Keratinocyte (primary cell): ENCODE results near the gene BHLHA9. TPM values are rescaled to one million over a fixed set of nuclear protein-coding genes. Genes with fewer than 3 reads are reported as not detected.

ENCODE experiments used
- DNase-seq: peaks from one replicate; pipeline ENCODE4 v3.0.0-alpha.2; 2011; ENCODE audit warnings: low read depth, missing footprints, low spot score
- FAIRE-seq: peaks from 2 replicates; lab custom pipeline; 2011; peaks lifted over from hg19 to GRCh38; lab: Jason Lieb, UNC
- H2AFZ ChIP-seq: 2 replicates; pipeline ENCODE4 v1.6.0; 2012; ENCODE audit warnings: low read length, control low read depth, inconsistent platforms; ENCODE audit not compliant: control insufficient read depth
- H3K27ac ChIP-seq: 2 replicates; pipeline ENCODE4 v1.5.1; 2011; ENCODE audit warnings: low read length; ENCODE audit not compliant: control insufficient read depth, insufficient read depth
- H3K27me3 ChIP-seq: 3 replicates; pipeline ENCODE4 v1.6.0; 2011; ENCODE audit warnings: low read length; ENCODE audit not compliant: control insufficient read depth, insufficient read depth; ENCODE audit errors: extremely low read depth
- H3K36me3 ChIP-seq, 2 experiments: 2 replicates in 1 of 2; 3 replicates in 1 of 2; pipeline ENCODE4 v1.5.1; 2011; ENCODE audit warnings: low read length in 2 of 2, mild to moderate bottlenecking in 1 of 2; ENCODE audit not compliant: control insufficient read depth in 2 of 2, insufficient read depth in 2 of 2; ENCODE audit errors: extremely low read depth in 1 of 2
- H3K4me1 ChIP-seq: 3 replicates; pipeline ENCODE4 v1.5.1; 2011; ENCODE audit warnings: low read length; ENCODE audit not compliant: control insufficient read depth, insufficient read depth; ENCODE audit errors: extremely low read depth
- H3K4me2 ChIP-seq: 3 replicates; pipeline ENCODE4 v1.6.0; 2011; ENCODE audit warnings: low read depth, low read length; ENCODE audit not compliant: control insufficient read depth, insufficient read depth; ENCODE audit errors: extremely low read depth
- H3K4me3 ChIP-seq, 3 experiments: fragments of 200-600 bp in 1 of 3; sonication (generic) in 1 of 3; 2 replicates in 2 of 3; 3 replicates in 1 of 3; pipeline ENCODE4 v1.5.1; 2011 to 2016; ENCODE audit warnings: low read length in 3 of 3, mild to moderate bottlenecking in 3 of 3, control low read depth in 2 of 3, inconsistent platforms in 1 of 3, low read depth in 1 of 3, mixed read lengths in 1 of 3, mixed run types in 1 of 3, moderate library complexity in 1 of 3; ENCODE audit not compliant: control insufficient read depth in 2 of 3, insufficient read depth in 2 of 3; ENCODE audit errors: extremely low read depth in 1 of 3
- H3K79me2 ChIP-seq: 2 replicates; pipeline ENCODE4 v1.6.0; 2012; ENCODE audit warnings: low read length; ENCODE audit not compliant: control insufficient read depth, insufficient read depth
- H3K9ac ChIP-seq: 3 replicates; pipeline ENCODE4 v1.6.0; 2011; ENCODE audit warnings: low read length; ENCODE audit not compliant: control insufficient read depth, insufficient read depth; ENCODE audit errors: extremely low read depth
- H3K9me1 ChIP-seq: 3 replicates; pipeline ENCODE4 v1.6.0; 2011; ENCODE audit warnings: low read length; ENCODE audit not compliant: control insufficient read depth, insufficient read depth; ENCODE audit errors: extremely low read depth
- H3K9me3 ChIP-seq: 2 replicates; pipeline ENCODE4 v1.5.1; 2012; ENCODE audit warnings: low read depth, low read length; ENCODE audit not compliant: control insufficient read depth
- H4K20me1 ChIP-seq: 3 replicates; pipeline ENCODE4 v1.6.0; 2011; ENCODE audit warnings: low read length; ENCODE audit not compliant: control insufficient read depth, insufficient read depth; ENCODE audit errors: extremely low read depth
- CTCF ChIP-seq, 3 experiments: IDR thresholded peaks in 1 of 3; conservative IDR thresholded peaks in 1 of 3; optimal IDR thresholded peaks in 1 of 3; 2 replicates in 2 of 3; 3 replicates in 1 of 3; pipeline versions ENCODE3 to v1.5.1; 2011; ENCODE audit warnings: low read length in 3 of 3, mild to moderate bottlenecking in 3 of 3, moderate library complexity in 2 of 3, control low read depth in 1 of 3, inconsistent platforms in 1 of 3; ENCODE audit not compliant: insufficient read depth in 2 of 3; ENCODE audit errors: extremely low read depth in 1 of 3
- EZH2 ChIP-seq: IDR thresholded peaks from one replicate; pipeline ENCODE4 v1.6.1; 2012; ENCODE audit warnings: inconsistent platforms, mild to moderate bottlenecking, low read length, moderate library complexity
- dilution Hi-C: fragments of 300-500 bp; cut with MboI; formaldehyde crosslinking; loops from one replicate; pipeline ENCODE4 v1.7.0; 2020; ENCODE audit warnings: low sequenced_read_pairs; ENCODE audit not compliant: extremely low pct_ligation_motif_present
- polyA plus RNA-seq, 5 experiments: library from polyadenylated mRNA; depleted of rRNA in 3 of 5; stranded (reverse) in 3 of 5; stranded (forward) in 1 of 5; unstranded in 1 of 5; fragments of >200 nt; gene quantifications; 1 replicate in 1 of 5; 2 replicates in 3 of 5; 3 replicates in 1 of 5; pipeline versions ENCODE4 v1.2.1 to v1.2.3, GENCODE V29; 2011 to 2012; ENCODE audit warnings: missing spikeins in 2 of 5, low read depth in 1 of 5, low replicate concordance in 1 of 5

The BHLHA9 gene
- polyA plus RNA-seq, 1 donor (not counting 4 experiments of a cell fraction or from before 2014, with no cell fraction given): not detected

DNA sequence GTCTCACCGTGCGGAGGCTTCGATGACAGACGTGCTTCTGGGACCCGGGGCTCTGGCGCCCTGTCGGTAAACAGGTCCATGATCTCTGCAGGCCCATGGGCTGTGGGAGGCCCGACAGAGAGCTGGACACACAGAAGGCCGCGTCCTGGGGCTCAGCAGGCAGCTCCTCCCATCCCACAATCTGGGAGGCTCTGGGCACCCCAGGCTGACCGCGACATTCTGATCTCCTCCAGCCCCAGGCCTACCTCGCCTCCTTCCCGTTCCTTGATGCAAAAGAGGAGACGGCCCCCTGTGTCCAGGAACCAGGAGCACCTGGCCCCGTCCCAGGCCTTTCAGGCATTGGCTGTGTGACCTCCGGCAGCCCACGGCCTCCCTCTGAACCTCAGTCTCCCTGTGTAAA is 32.5 kb downstream of the BHLHA9 start:
- H3K4me2 ChIP-seq: no peak overlapping the region
- H2AFZ ChIP-seq: no peak overlapping the region
- H3K9ac ChIP-seq: no peak overlapping the region
- no peaks in the 10 kb centered on the region for H3K79me2 ChIP-seq
- H3K9me3 ChIP-seq: no peaks in the 10 kb centered on the region
- H3K36me3 ChIP-seq: no peaks in the 10 kb centered on the region
- no peaks in the 10 kb centered on the region for H3K4me1 ChIP-seq
- no peaks in the 10 kb centered on the region for H4K20me1 ChIP-seq
- H3K27me3 ChIP-seq: peaks cover 28% of the 10 kb centered on the region
- no peak overlapping the region for H3K27ac ChIP-seq
- no peak for DNase-seq
- no peaks in the 10 kb centered on the region for H3K9me1 ChIP-seq
- H3K4me3 ChIP-seq: no peak overlapping the region
- dilution Hi-C loops: no loop called here
- TF ChIP-seq EZH2 (no peak), CTCF (optimal IDR thresholded peaks at IDR 0.05 in 1 of 3, IDR thresholded peaks at IDR 0.05 in 1 of 3, conservative IDR thresholded peaks at IDR 0.05 in 1 of 3; ENCODE audit: extremely low read depth in 1 of 3, insufficient read depth in 2 of 3, low read length in 3 of 3) (no peak)
- no peak for FAIRE-seq

DNA sequence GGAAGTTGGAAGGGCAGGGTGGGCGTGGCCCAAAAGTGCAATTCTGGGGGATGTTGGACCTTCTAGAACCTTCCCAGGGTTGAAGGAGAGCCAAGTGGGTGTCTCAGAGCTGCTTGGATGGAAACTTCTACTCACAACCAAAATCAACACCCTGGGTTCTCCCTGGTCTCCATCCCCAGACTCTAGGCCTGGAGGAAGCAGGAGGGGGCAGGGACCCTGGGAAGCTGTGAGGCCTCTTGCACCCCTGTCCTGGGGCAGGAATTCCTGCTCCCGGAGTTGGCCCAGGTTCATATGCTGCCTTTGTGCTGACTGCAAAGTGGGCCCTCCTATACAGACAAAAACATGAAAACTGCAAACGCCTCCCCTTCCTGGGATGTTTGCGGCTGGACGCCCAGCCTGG is 34.3 kb downstream of the BHLHA9 start:
- Histone ChIP-seq H2AFZ (no peak overlapping the region), H3K36me3 (no peaks in the 10 kb centered on the region), H3K4me3 (no peak overlapping the region), H3K9ac (no peak overlapping the region), H3K4me1 (no peaks in the 10 kb centered on the region), H3K79me2 (no peaks in the 10 kb centered on the region), H3K9me3 (no peaks in the 10 kb centered on the region), H3K9me1 (no peaks in the 10 kb centered on the region), H3K27ac (no peak overlapping the region), H3K4me2 (no peak overlapping the region), H3K27me3 (peaks cover 11% of the 10 kb centered on the region), H4K20me1 (no peaks in the 10 kb centered on the region)
- DNase-seq (no peak), FAIRE-seq (no peak)
- no peak for TF ChIP-seq EZH2
- TF ChIP-seq CTCF (optimal IDR thresholded peaks at IDR 0.05 in 1 of 3, IDR thresholded peaks at IDR 0.05 in 1 of 3, conservative IDR thresholded peaks at IDR 0.05 in 1 of 3; ENCODE audit: extremely low read depth in 1 of 3, insufficient read depth in 2 of 3, low read length in 3 of 3): no peak
- dilution Hi-C loops: no loop called here
